HAP-1 (cell line): ENCODE results near the gene TMEM116.

ENCODE experiments used
- DNase-seq, 2 experiments: peaks; one replicate each; pipeline ENCODE4 v3.0.0-alpha.2; 2016 to 2020; ENCODE audit warnings: low spot score in 2 of 2
- H3K27me3 ChIP-seq: fragments of 250-450 bp; sonication (Bioruptor Pico); 2 replicates; pipeline ENCODE4 v1.5.1; 2020; ENCODE audit warnings: low read depth, mild to moderate bottlenecking, moderate library complexity
- H3K36me3 ChIP-seq: fragments of 250-450 bp; sonication (Bioruptor Pico); replicated peaks from 2 replicates; pipeline ENCODE4 v1.5.1; 2020; ENCODE audit warnings: mild to moderate bottlenecking
- H3K4me1 ChIP-seq: fragments of 250-450 bp; sonication (Bioruptor Pico); 2 replicates; pipeline ENCODE4 v1.5.1; 2020; ENCODE audit warnings: mild to moderate bottlenecking
- H3K4me3 ChIP-seq: fragments of 250-450 bp; sonication (Bioruptor Pico); 2 replicates; pipeline ENCODE4 v1.5.1; 2020; ENCODE audit warnings: mild to moderate bottlenecking, moderate library complexity
- H3K9me3 ChIP-seq: fragments of 250-450 bp; sonication (Bioruptor Pico); 2 replicates; pipeline ENCODE4 v1.5.1; 2020; ENCODE audit warnings: mild to moderate bottlenecking, moderate library complexity
- in situ Hi-C: fragments of 300-500 bp; cut with MboI; formaldehyde crosslinking; loops from 3 replicates; pipeline ENCODE4 v1.14.3; 2020; ENCODE audit warnings: low sequenced_read_pairs, inconsistent platforms, mixed read lengths

TMEM116 gene

GRCh38 chr12:111886662-111887545 is 126.1 kb downstream of the TMEM116 start:
- no peak for DNase-seq
- H3K36me3 ChIP-seq = peaks cover 90% of the 10 kb centered on the region
- no peak overlapping the region for H3K4me3 ChIP-seq
- H3K4me1 ChIP-seq = no peaks in the 10 kb centered on the region
- no peaks in the 10 kb centered on the region for H3K27me3 ChIP-seq
- in situ Hi-C loops = no loop called here
- H3K9me3 ChIP-seq = no peaks in the 10 kb centered on the region

GRCh38 chr12:111881716-111882115 is 131.2 kb downstream of the TMEM116 start:
- Histone ChIP-seq H3K4me1 (no peaks in the 10 kb centered on the region), H3K27me3 (no peaks in the 10 kb centered on the region), H3K36me3 (peaks cover 76% of the 10 kb centered on the region), H3K9me3 (no peaks in the 10 kb centered on the region), H3K4me3 (no peak overlapping the region)
- DNase-seq = no peak
- in situ Hi-C loops = no loop called here
